Lower lobe of right lung (tissue), 2 donors: ENCODE results near the gene NUMA1. TPM values are rescaled to one million over a fixed set of nuclear protein-coding genes. Genes with fewer than 3 reads are reported as not detected.

Experiments used
- ATAC-seq, 2 donors: fragments of 200-7000 bp; cut with Tn5 transposase; one replicate each; pipeline ENCODE4 v1.9.1; 2020 to 2022; ENCODE audit warnings: mild to moderate bottlenecking in 2 of 2, moderate library complexity in 2 of 2
- DNase-seq: peaks from one replicate; pipeline ENCODE4 v3.0.0-alpha.2; 2020
- H3K27ac ChIP-seq: fragments of 200-600 bp; one replicate; pipeline ENCODE4 v1.8.0; 2022
- H3K27me3 ChIP-seq: fragments of 200-600 bp; one replicate; pipeline ENCODE4 v1.8.0; 2022; ENCODE audit warnings: low read depth
- H3K36me3 ChIP-seq: fragments of 200-600 bp; one replicate; pipeline ENCODE4 v1.8.0; 2022; ENCODE audit warnings: mild to moderate bottlenecking
- H3K4me1 ChIP-seq: fragments of 200-600 bp; one replicate; pipeline ENCODE4 v1.8.0; 2022
- H3K4me3 ChIP-seq: fragments of 200-600 bp; one replicate; pipeline ENCODE4 v1.8.0; 2022; ENCODE audit warnings: mild to moderate bottlenecking
- H3K9me3 ChIP-seq: fragments of 200-600 bp; one replicate; pipeline ENCODE4 v1.8.0; 2022
- CTCF ChIP-seq: fragments of 200-600 bp; IDR thresholded peaks from one replicate; pipeline ENCODE4 v1.8.0; 2022; ENCODE audit warnings: antibody characterized with exemption, mild to moderate bottlenecking
- intact Hi-C: fragments of 100-400 bp; cut with DNase I; formaldehyde crosslinking; loops from one replicate; pipeline ENCODE4 v1.11.0; 2022
- total RNA-seq: library from RNA; stranded (reverse); fragmentation: NEBNext Ultra II Directional; extraction: Animal tissue kit (Norgen Biotek cat#: 25700); gene quantifications from one replicate; pipeline ENCODE4 v1.2.1, GENCODE V29; 2021
- donor health status: DM: no; HTN: yes; CAD: no; lungs with severe emphysema.

The NUMA1 gene
- total RNA-seq, 1 donor from 2014 or later: 200 TPM

- H3K36me3 ChIP-seq: peaks cover 36% of the 10 kb centered on the region
- H3K4me1 ChIP-seq: peaks cover 39% of the 10 kb centered on the region
- peak overlapping the region; percentile 99 for H3K27ac ChIP-seq
- intact Hi-C loops: no loop called here
- DNase-seq: no peak
- H3K27me3 ChIP-seq: no peaks in the 10 kb centered on the region
- peak overlapping the region; percentile 100 for H3K4me3 ChIP-seq
- ATAC-seq: no peak
- H3K9me3 ChIP-seq: no peaks in the 10 kb centered on the region
- no peak for TF ChIP-seq CTCF
Observed at GRCh38 chr11:72102162-72102561, 21.8 kb upstream of the NUMA1 start.

- no peak for TF ChIP-seq CTCF
- H3K4me1 ChIP-seq: peaks cover 39% of the 10 kb centered on the region
Observed at GRCh38 chr11:72100462-72100861, 20.1 kb upstream of the NUMA1 start.

GRCh38 chr11:72100009-72100408 lies 19.7 kb upstream of the NUMA1 start:
- DNase-seq (no peak), ATAC-seq (no peak)
- Histone ChIP-seq H3K4me1 (peaks cover 39% of the 10 kb centered on the region), H3K36me3 (peaks cover 57% of the 10 kb centered on the region), H3K9me3 (no peaks in the 10 kb centered on the region), H3K27me3 (no peaks in the 10 kb centered on the region), H3K27ac (peak overlapping the region; percentile 43), H3K4me3 (no peak overlapping the region)
- intact Hi-C loops: no loop called here
- no peak for TF ChIP-seq CTCF

More at GRCh38 chr11:72100462-72100861, 20.1 kb upstream of the NUMA1 start:
- no peak overlapping the region for H3K4me3 ChIP-seq
- H3K27me3 ChIP-seq: no peaks in the 10 kb centered on the region
- ATAC-seq (no peak), DNase-seq (peak; percentile 63)
- H3K36me3 ChIP-seq: peaks cover 53% of the 10 kb centered on the region
- H3K9me3 ChIP-seq: no peaks in the 10 kb centered on the region
- peak overlapping the region; percentile 43 for H3K27ac ChIP-seq
- intact Hi-C loops: no loop called here

GRCh38 chr11:72098741-72099140 lies 18.4 kb upstream of the NUMA1 start:
- DNase-seq: no peak
- H3K27ac ChIP-seq: no peak overlapping the region
- peaks cover 35% of the 10 kb centered on the region for H3K4me1 ChIP-seq
- H3K27me3 ChIP-seq: no peaks in the 10 kb centered on the region
- TF ChIP-seq CTCF: no peak
- H3K9me3 ChIP-seq: no peaks in the 10 kb centered on the region
- ATAC-seq: no peak
- no peak overlapping the region for H3K4me3 ChIP-seq
- H3K36me3 ChIP-seq: peaks cover 70% of the 10 kb centered on the region
- intact Hi-C loops: no loop called here

GRCh38 chr11:72091292-72091691 lies 10.9 kb upstream of the NUMA1 start:
- intact Hi-C loops: loop anchor here (5.0 kb wide), 1 partner anchor 64 kb away; no protein-coding TSS in a partner anchor
- Histone ChIP-seq H3K4me1 (peaks cover 15% of the 10 kb centered on the region), H3K27me3 (no peaks in the 10 kb centered on the region), H3K4me3 (no peak overlapping the region), H3K9me3 (no peaks in the 10 kb centered on the region), H3K27ac (peak overlapping the region; percentile 31), H3K36me3 (peaks cover 72% of the 10 kb centered on the region)
- DNase-seq (peak; percentile 72), ATAC-seq (peak; percentile 93 to 96)
- peak; percentile 89 for TF ChIP-seq CTCF
